RWPE1 (cell line): ENCODE measurements around the gene HOXC10.
A peak's percentile ranks its signal among the peaks of the same experiment; 100 is the strongest.

Experiments
- CTCF ChIA-PET: fragments of 350-600 bp; sonication (Branson Sonifier 250); formaldehyde crosslinking; extraction: SDS; loops from one replicate; lab custom pipeline; 2021; lab: Yijun Ruan, JAX
- POLR2A ChIA-PET: fragments of 400-600 bp; formaldehyde crosslinking; extraction: SDS; loops from one replicate; lab custom pipeline; 2020; ENCODE audit warnings: antibody characterized with exemption; ENCODE audit not compliant: low non-redundant PET; lab: Yijun Ruan, JAX
- DNase-seq: peaks from one replicate; pipeline ENCODE4 v3.0.0; 2012; ENCODE audit warnings: low spot score
- H3K27ac ChIP-seq: fragments of 450-650 bp; 2 replicates; pipeline ENCODE4 v1.5.1; 2017
- TF ChIP-seq, protein P1 (sequence below): fragments of 450-650 bp; conservative IDR thresholded peaks from 2 replicates; pipeline ENCODE4 v1.5.1; 2017; ENCODE audit warnings: low read depth, mild to moderate bottlenecking

Gene HOXC10

DNA sequence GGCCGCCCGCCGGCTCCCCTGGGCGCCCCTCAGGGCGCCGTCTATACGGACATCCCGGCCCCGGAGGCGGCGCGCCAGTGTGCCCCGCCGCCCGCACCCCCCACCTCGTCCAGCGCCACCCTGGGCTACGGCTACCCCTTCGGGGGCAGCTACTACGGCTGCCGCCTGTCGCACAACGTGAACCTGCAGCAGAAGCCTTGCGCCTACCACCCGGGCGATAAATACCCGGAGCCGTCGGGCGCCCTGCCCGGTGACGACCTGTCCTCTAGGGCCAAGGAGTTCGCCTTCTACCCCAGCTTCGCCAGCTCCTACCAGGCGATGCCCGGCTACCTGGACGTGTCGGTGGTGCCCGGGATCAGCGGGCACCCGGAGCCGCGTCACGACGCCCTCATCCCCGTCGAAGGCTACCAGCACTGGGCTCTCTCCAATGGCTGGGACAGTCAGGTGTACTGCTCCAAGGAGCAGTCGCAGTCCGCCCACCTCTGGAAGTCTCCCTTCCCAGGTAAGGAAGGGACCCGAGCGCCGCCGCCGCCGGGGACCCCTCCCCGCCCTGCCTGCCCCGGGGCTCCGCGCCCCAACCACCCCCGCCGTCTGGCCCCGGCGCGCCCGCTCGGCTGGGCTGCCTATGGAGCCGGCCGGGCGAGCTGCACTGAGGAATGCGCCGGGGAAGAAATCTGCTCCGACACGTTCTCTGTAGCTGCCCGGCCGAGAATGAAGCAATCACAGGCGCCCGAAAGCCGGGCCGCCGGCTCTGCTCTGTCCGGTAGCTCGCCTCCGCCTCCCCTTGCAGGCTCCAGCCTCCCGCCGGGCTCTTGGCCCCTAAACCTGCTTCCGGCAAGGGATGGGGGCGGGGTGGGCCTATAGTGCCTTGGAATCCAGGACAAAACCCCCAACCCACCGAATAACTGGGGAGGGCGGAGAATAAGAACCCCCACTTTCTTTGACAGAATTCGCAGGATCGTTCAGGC lies 45.5 kb upstream of the HOXC10 start:
- ChIA-PET POLR2A (interaction anchor here (0.6 to 1.4 kb wide), 3 partner anchors 41 to 237 kb away, joined by 3 read pairs; no protein-coding TSS in a partner anchor), CTCF (interaction anchor here (1.1 to 2.3 kb wide), 4 partner anchors 46 to 193 kb away, joined by 3 to 9 read pairs (median 6); partner anchors contain the start of gene HOXC10)
- peak; percentile 74 for DNase-seq
- TF ChIP-seq, protein P1, sequence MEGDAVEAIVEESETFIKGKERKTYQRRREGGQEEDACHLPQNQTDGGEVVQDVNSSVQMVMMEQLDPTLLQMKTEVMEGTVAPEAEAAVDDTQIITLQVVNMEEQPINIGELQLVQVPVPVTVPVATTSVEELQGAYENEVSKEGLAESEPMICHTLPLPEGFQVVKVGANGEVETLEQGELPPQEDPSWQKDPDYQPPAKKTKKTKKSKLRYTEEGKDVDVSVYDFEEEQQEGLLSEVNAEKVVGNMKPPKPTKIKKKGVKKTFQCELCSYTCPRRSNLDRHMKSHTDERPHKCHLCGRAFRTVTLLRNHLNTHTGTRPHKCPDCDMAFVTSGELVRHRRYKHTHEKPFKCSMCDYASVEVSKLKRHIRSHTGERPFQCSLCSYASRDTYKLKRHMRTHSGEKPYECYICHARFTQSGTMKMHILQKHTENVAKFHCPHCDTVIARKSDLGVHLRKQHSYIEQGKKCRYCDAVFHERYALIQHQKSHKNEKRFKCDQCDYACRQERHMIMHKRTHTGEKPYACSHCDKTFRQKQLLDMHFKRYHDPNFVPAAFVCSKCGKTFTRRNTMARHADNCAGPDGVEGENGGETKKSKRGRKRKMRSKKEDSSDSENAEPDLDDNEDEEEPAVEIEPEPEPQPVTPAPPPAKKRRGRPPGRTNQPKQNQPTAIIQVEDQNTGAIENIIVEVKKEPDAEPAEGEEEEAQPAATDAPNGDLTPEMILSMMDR, result no peak
- peak overlapping the region; percentile 42 for H3K27ac ChIP-seq

DNA sequence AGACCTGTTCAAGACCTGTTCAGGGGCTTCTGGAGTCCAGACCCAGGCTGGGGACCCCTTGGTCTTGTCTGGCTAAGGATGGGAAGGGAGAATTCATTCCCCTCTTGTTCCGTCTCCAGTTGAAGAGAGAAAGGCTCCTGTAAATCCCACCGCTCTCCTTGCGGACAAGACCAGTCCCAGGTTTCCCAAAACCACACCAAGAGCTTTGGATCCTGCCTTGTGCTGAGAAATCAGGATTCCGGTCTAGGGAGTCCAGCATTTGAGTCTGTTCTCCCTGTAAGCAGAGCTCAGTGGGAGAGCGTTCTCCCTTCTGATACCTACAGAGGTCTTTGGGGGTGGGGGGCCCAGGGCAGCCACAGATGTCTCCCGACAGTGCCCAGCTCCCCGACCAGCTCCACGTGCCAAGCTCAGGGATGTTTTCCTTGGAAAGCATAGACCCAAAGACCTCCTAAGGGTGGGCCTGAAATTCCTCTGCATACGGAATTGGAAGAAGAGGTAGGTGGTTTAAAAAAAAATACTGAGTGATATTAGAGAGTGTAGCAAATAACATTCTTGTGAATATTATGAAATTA lies 44.4 kb upstream of the HOXC10 start:
- no peak overlapping the region for H3K27ac ChIP-seq
- POLR2A ChIA-PET, result interaction anchor here (0.6 kb wide), 1 partner anchor 33 kb away, joined by 5 read pairs; no protein-coding TSS in a partner anchor
- no peak for DNase-seq
- CTCF ChIA-PET, result interaction anchor here (0.6 to 2.3 kb wide), 4 partner anchors 45 to 251 kb away, joined by 3 to 7 read pairs (median 4); partner anchors contain the start of gene HOXC10
- TF ChIP-seq, protein P1, result no peak

DNA sequence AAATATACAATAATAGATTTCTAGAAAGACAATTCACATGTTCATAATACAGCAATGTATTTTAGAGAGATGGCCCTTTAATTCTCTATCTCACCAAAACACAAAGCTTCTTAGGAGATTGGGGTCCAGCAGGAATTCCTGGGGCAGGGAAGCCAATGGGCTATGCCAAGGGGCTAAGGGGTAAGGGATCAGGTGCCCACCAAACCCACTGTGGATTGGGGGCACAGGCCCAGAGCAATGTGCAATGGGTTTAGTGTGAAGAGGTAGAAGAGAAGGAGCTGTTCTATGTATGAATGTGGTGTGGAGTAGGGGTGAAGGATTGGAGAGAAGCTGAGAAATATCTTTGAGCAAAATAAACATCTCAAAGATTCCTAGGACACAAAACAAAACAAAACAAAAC lies 43.8 kb upstream of the HOXC10 start:
- no peak for DNase-seq
- POLR2A ChIA-PET, result no interaction called here
- TF ChIP-seq, protein P1, result no peak
- CTCF ChIA-PET, result interaction anchor here (0.6 to 2.3 kb wide), 3 partner anchors 149 to 252 kb away, joined by 3 to 7 read pairs (median 3); no protein-coding TSS in a partner anchor
- no peak overlapping the region for H3K27ac ChIP-seq

DNA sequence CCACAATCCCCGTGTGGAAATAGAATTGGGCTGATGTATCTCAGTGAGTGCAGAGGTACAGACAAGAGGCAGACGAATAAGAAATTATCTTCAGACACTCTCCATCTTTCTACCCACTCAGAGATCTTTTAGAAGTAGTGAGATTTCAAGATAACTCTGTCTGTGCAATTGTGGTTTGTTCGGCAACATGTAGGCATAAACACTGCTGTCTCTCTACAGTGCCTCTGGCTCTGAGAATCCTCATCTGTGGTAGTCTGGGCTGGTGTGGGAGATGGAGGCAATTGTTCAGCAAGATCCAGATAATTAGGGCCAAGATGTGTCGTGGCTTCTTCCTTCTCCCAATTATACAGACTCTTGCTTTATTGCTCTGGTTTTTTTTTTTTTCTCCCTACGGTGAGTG lies 43.2 kb upstream of the HOXC10 start:
- TF ChIP-seq, protein P1, result no peak
- POLR2A ChIA-PET, result no interaction called here
- CTCF ChIA-PET, result no interaction called here
- no peak for DNase-seq
- H3K27ac ChIP-seq, result no peak overlapping the region

GRCh38 chr12:53942467-53942997 lies 42.4 kb upstream of the HOXC10 start:
- ChIA-PET POLR2A (interaction anchor here (0.6 kb wide), 1 partner anchor 66 kb away, joined by 3 read pairs; the partner anchor contains the start of gene HOXC8), CTCF (no interaction called here)
- DNase-seq, result no peak
- TF ChIP-seq, protein P1, result no peak
- H3K27ac ChIP-seq, result no peak overlapping the region

DNA sequence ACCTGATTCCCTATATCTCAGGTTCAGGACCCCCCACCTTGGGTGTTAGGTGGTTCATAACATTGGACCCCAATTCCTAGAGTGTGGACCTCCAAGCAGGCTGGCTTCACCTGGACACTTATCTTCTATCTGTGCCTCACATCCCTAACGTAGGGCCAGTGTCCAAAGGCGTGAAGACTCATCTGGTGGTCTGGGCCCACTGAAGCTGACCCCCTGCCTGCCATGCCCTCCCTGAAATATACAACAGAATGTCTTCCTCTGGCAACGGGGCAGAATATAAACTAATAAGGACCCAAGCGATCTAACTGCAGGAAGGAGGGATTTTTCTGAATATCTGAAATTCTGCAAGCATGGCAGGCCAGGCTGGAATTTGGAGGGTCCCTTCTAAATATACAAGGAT lies 40.7 kb upstream of the HOXC10 start:
- H3K27ac ChIP-seq, result no peak overlapping the region
- CTCF ChIA-PET, result interaction anchor here (1.0 kb wide), 1 partner anchor 198 kb away, joined by 3 read pairs; no protein-coding TSS in a partner anchor
- POLR2A ChIA-PET, result interaction anchor here (0.5 kb wide), 1 partner anchor 30 kb away, joined by 6 read pairs; no protein-coding TSS in a partner anchor
- DNase-seq, result no peak
- TF ChIP-seq, protein P1, result no peak
